Caco-2 (cell line): ENCODE measurements around the gene LAMB4. TPM values are rescaled to one million over a fixed set of nuclear protein-coding genes. Genes with fewer than 3 reads are reported as not detected.

Experiments
- BruUV-seq: library from RNA; stranded (reverse); fragments of 400-500 nt; replicated peaks from 2 replicates; lab custom pipeline; 2021; lab: Mats Ljungman, UMichigan
- CTCF ChIA-PET: fragments of 300-600 bp; sonication (Branson Sonifier 250); formaldehyde crosslinking; loops from one replicate; lab custom pipeline; 2022; ENCODE audit warnings: antibody characterized with exemption; lab: Charles Lee
- POLR2A ChIA-PET: fragments of 300-600 bp; sonication (Branson Sonifier 250); formaldehyde crosslinking; loops from one replicate; lab custom pipeline; 2022; ENCODE audit warnings: antibody characterized with exemption; lab: Charles Lee
- DNase-seq, 2 experiments: peaks; one replicate each; pipeline versions ENCODE4 v3.0.0 to v3.0.0-alpha.2; 2020 to 2022
- H3K27me3 ChIP-seq: replicated peaks from 2 replicates; pipeline ENCODE4 v1.6.0; 2011; ENCODE audit warnings: low read length; ENCODE audit not compliant: control insufficient read depth, insufficient read depth
- H3K36me3 ChIP-seq: 2 replicates; pipeline ENCODE4 v1.5.1; 2011; ENCODE audit warnings: low read length; ENCODE audit not compliant: control insufficient read depth, insufficient read depth
- H3K4me1 ChIP-seq: fragments of 250-450 bp; sonication (Bioruptor Pico); 2 replicates; pipeline ENCODE4 v1.5.1; 2020; ENCODE audit warnings: mild to moderate bottlenecking
- H3K4me3 ChIP-seq: 2 replicates; pipeline ENCODE4 v1.5.1; 2011; ENCODE audit warnings: low read depth, mild to moderate bottlenecking, control low read depth, low read length
- H3K9me3 ChIP-seq: fragments of 250-450 bp; sonication (Bioruptor Pico); 2 replicates; pipeline ENCODE4 v1.5.1; 2020; ENCODE audit warnings: mild to moderate bottlenecking, moderate library complexity
- H3K27ac Mint-ChIP-seq: one replicate; pipeline ENCODE4 v1.8.0; 2022; ENCODE audit warnings: mixed read lengths; ENCODE audit not compliant: unreplicated experiment
- H3K27me3 Mint-ChIP-seq: one replicate; pipeline ENCODE4 v1.8.0; 2022; ENCODE audit warnings: mixed read lengths; ENCODE audit not compliant: insufficient read depth, unreplicated experiment
- H3K36me3 Mint-ChIP-seq: one replicate; pipeline ENCODE4 v1.8.0; 2022; ENCODE audit warnings: mild to moderate bottlenecking, mixed read lengths; ENCODE audit not compliant: insufficient read depth, unreplicated experiment
- H3K4me1 Mint-ChIP-seq: one replicate; pipeline ENCODE4 v1.8.0; 2022; ENCODE audit warnings: low read depth, mixed read lengths; ENCODE audit not compliant: unreplicated experiment
- H3K4me3 Mint-ChIP-seq: one replicate; pipeline ENCODE4 v1.8.0; 2022; ENCODE audit warnings: mild to moderate bottlenecking, moderate library complexity, mixed read lengths; ENCODE audit not compliant: unreplicated experiment
- H3K9me3 Mint-ChIP-seq: one replicate; pipeline ENCODE4 v1.8.0; 2022; ENCODE audit warnings: mixed read lengths; ENCODE audit not compliant: unreplicated experiment
- intact Hi-C: fragments of 100-400 bp; cut with micrococcal nuclease; formaldehyde crosslinking; loops from one replicate; pipeline ENCODE4 v1.10.0; 2022; ENCODE audit not compliant: unreplicated experiment
- total RNA-seq: library from RNA; stranded (reverse); gene quantifications from 2 replicates; pipeline ENCODE4 v1.2.3, GENCODE V29; 2022
- TF ChIP-seq, protein P1 (sequence below), 2 experiments: fragments of 200-600 bp in 1 of 2; IDR thresholded peaks; 1 replicate in 1 of 2; 2 replicates in 1 of 2; pipeline versions ENCODE4 v1.5.1 to v1.8.0; 2011 to 2022; ENCODE audit warnings: antibody characterized with exemption in 1 of 2, control low read depth in 1 of 2, inconsistent platforms in 1 of 2, low read depth in 1 of 2, low read length in 1 of 2, mild to moderate bottlenecking in 1 of 2, moderate library complexity in 1 of 2; ENCODE audit not compliant: insufficient read depth in 1 of 2, severe bottlenecking in 1 of 2, unreplicated experiment in 1 of 2

LAMB4 gene
- total RNA-seq, 1 experiment from 2014 or later = 0.52 TPM

- no peaks in the 10 kb centered on the region for H3K27me3 ChIP-seq
- no peaks in the 10 kb centered on the region for H3K36me3 ChIP-seq
- Mint-ChIP-seq H3K4me3 (peak overlapping the region; percentile 5), H3K36me3 (no peaks in the 10 kb centered on the region), H3K27me3 (no peaks in the 10 kb centered on the region), H3K9me3 (no peaks in the 10 kb centered on the region), H3K27ac (peak overlapping the region; percentile 31), H3K4me1 (peaks cover 54% of the 10 kb centered on the region)
- intact Hi-C loops = loop anchor here (1.0 kb wide), 1 partner anchor 8 kb away; no protein-coding TSS in a partner anchor
- ChIA-PET POLR2A (interaction anchor here (1.3 kb wide), 1 partner anchor 84 kb away, joined by 5 read pairs; no protein-coding TSS in a partner anchor), CTCF (interaction anchor here (1.0 kb wide), 1 partner anchor 54 kb away, joined by 3 read pairs; no protein-coding TSS in a partner anchor)
- H3K4me3 ChIP-seq = no peak overlapping the region
- TF ChIP-seq, protein P1, sequence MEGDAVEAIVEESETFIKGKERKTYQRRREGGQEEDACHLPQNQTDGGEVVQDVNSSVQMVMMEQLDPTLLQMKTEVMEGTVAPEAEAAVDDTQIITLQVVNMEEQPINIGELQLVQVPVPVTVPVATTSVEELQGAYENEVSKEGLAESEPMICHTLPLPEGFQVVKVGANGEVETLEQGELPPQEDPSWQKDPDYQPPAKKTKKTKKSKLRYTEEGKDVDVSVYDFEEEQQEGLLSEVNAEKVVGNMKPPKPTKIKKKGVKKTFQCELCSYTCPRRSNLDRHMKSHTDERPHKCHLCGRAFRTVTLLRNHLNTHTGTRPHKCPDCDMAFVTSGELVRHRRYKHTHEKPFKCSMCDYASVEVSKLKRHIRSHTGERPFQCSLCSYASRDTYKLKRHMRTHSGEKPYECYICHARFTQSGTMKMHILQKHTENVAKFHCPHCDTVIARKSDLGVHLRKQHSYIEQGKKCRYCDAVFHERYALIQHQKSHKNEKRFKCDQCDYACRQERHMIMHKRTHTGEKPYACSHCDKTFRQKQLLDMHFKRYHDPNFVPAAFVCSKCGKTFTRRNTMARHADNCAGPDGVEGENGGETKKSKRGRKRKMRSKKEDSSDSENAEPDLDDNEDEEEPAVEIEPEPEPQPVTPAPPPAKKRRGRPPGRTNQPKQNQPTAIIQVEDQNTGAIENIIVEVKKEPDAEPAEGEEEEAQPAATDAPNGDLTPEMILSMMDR (IDR thresholded peaks at IDR 0.05; ENCODE audit: insufficient read depth in 1 of 2, low read depth in 1 of 2, low read length in 1 of 2, severe bottlenecking in 1 of 2, unreplicated experiment in 1 of 2) = no peak
- peak; percentile 44 to 65 for DNase-seq
- no peaks in the 10 kb centered on the region for H3K9me3 ChIP-seq
- no TSS peak for BruUV-seq
- peaks cover 61% of the 10 kb centered on the region for H3K4me1 ChIP-seq
These were observed 41.4 kb downstream of the LAMB4 start for GRCh38 chr7:108088729-108089128.

- no peaks in the 10 kb centered on the region for H3K36me3 ChIP-seq
- peaks cover 56% of the 10 kb centered on the region for H3K4me1 Mint-ChIP-seq
- H3K27ac Mint-ChIP-seq = peak overlapping the region; percentile 39
- BruUV-seq = no TSS peak
- ChIA-PET CTCF (interaction anchor here (0.6 kb wide), 1 partner anchor 300 kb away, joined by 5 read pairs; no protein-coding TSS in a partner anchor), POLR2A (interaction anchor here (1.3 kb wide), 1 partner anchor 83 kb away, joined by 5 read pairs; no protein-coding TSS in a partner anchor)
- no peaks in the 10 kb centered on the region for H3K27me3 ChIP-seq
- intact Hi-C loops = no loop called here
- no peaks in the 10 kb centered on the region for H3K9me3 Mint-ChIP-seq
- peaks cover 57% of the 10 kb centered on the region for H3K4me1 ChIP-seq
- TF ChIP-seq, protein P1 (IDR thresholded peaks at IDR 0.05; ENCODE audit: insufficient read depth in 1 of 2, low read depth in 1 of 2, low read length in 1 of 2, severe bottlenecking in 1 of 2, unreplicated experiment in 1 of 2) = no peak
- H3K27me3 Mint-ChIP-seq = no peaks in the 10 kb centered on the region
- H3K4me3 ChIP-seq = no peak overlapping the region
- H3K36me3 Mint-ChIP-seq = no peaks in the 10 kb centered on the region
- no peak for DNase-seq
- no peaks in the 10 kb centered on the region for H3K9me3 ChIP-seq
- H3K4me3 Mint-ChIP-seq = no peak overlapping the region
These were observed 42.4 kb downstream of the LAMB4 start for GRCh38 chr7:108087778-108088177.

GRCh38 chr7:108086962-108087361 lies 43.2 kb downstream of the LAMB4 start:
- TF ChIP-seq, protein P1 (IDR thresholded peaks at IDR 0.05; ENCODE audit: insufficient read depth in 1 of 2, low read depth in 1 of 2, low read length in 1 of 2, severe bottlenecking in 1 of 2, unreplicated experiment in 1 of 2) = no peak
- no TSS peak for BruUV-seq
- peak overlapping the region; percentile 21 for H3K27ac Mint-ChIP-seq

More at GRCh38 chr7:108086962-108087361, 43.2 kb downstream of the LAMB4 start:
- Mint-ChIP-seq H3K9me3 (no peaks in the 10 kb centered on the region), H3K4me3 (no peak overlapping the region), H3K4me1 (peaks cover 56% of the 10 kb centered on the region), H3K36me3 (no peaks in the 10 kb centered on the region), H3K27me3 (no peaks in the 10 kb centered on the region)
- intact Hi-C loops = no loop called here
- H3K36me3 ChIP-seq = no peaks in the 10 kb centered on the region
- peaks cover under 1% of the 10 kb centered on the region; the same call in 1 of the 2 replicates for H3K9me3 ChIP-seq
- ChIA-PET CTCF (no interaction called here), POLR2A (no interaction called here)
- no peaks in the 10 kb centered on the region for H3K27me3 ChIP-seq
- H3K4me3 ChIP-seq = no peak overlapping the region
- no peak for DNase-seq
- H3K4me1 ChIP-seq = peaks cover 50% of the 10 kb centered on the region
